ENCODE results near the gene ACTL6A.

DNA sequence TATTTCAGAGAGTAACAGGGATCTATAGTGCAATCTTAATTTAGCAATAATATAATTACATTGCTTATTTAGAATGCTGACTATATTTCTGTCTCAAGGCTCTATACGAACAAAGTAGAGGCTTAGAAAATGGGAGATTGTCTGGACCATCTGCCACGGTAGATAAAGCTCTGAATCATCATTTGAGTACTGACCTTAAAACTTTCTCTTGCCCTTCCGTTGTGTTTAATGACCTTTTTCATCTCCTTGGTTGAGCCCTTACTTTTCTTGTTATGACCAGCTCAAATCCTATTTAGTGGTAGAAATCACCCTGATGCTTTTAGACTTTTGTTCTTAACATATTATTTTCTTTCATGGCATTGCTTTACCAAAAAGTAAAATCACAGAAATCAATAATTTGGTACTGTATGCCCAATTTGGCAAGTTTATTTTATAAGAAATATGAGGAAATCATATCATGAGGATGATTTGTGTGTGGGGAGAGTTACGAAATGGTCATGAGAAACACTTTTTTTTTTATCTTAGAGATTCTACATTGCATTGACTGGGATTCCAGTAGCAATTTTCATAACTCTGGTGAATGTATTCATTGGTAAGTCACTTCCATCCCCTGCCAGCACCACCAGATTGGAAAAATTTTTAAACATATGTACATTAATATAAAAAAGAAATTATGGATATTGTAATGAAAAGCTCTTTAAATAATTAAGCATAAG lies 52.9 kb downstream of the ACTL6A start:
- TF ChIP-seq POLR2AphosphoS5 (IDR thresholded peaks at IDR 0.05; ENCODE audit: borderline replicate concordance, low read depth, low read length) (no peak), EZH2 (IDR thresholded peaks at IDR 0.05) (no peak), FOXP2 (optimal IDR thresholded peaks at IDR 0.05; ENCODE audit: control extremely low read depth, extremely low read length, insufficient read depth) (no peak)
